GM12874 (cell line): ENCODE measurements around the gene ZNF26.

ENCODE experiments used
- TF ChIP-seq, protein P1 (sequence below): IDR thresholded peaks from 2 replicates; pipeline ENCODE4 v1.5.1; 2011; ENCODE audit warnings: low read depth, mild to moderate bottlenecking, control low read depth, low read length, moderate library complexity; ENCODE audit not compliant: insufficient read depth

Gene ZNF26

DNA sequence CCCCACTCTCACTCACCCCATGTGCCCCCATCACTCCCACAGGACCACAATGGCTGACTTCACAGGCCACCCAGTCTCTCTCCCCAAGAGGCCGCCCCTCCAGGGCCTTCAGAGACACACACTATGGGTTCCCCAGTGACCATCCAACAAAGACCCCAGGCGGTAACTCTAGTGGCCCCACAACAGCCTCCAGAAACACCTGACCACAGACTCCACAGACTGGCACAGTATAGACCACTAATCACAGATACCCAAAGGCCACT lies 33.1 kb upstream of the ZNF26 start:
- TF ChIP-seq, protein P1, sequence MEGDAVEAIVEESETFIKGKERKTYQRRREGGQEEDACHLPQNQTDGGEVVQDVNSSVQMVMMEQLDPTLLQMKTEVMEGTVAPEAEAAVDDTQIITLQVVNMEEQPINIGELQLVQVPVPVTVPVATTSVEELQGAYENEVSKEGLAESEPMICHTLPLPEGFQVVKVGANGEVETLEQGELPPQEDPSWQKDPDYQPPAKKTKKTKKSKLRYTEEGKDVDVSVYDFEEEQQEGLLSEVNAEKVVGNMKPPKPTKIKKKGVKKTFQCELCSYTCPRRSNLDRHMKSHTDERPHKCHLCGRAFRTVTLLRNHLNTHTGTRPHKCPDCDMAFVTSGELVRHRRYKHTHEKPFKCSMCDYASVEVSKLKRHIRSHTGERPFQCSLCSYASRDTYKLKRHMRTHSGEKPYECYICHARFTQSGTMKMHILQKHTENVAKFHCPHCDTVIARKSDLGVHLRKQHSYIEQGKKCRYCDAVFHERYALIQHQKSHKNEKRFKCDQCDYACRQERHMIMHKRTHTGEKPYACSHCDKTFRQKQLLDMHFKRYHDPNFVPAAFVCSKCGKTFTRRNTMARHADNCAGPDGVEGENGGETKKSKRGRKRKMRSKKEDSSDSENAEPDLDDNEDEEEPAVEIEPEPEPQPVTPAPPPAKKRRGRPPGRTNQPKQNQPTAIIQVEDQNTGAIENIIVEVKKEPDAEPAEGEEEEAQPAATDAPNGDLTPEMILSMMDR: no peak

DNA sequence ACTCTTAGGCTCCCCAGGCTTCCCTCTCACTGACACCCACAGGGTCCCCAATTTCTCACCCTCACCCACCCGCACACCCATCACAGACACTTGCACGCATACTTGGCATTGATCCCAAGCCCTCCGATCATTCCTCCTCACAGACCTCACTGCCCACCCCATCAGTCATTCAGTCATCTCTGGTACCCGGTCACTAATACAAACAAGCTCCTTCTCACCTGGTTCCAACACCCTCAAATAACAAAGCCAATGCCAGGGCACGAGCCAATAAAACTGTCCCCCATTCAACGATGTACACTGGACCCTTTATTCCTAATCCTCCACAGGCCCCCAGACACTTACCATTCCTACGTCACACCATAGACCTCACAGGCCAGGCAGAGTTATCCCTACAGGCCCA lies 32.4 kb upstream of the ZNF26 start:
- TF ChIP-seq, protein P1: no peak

DNA sequence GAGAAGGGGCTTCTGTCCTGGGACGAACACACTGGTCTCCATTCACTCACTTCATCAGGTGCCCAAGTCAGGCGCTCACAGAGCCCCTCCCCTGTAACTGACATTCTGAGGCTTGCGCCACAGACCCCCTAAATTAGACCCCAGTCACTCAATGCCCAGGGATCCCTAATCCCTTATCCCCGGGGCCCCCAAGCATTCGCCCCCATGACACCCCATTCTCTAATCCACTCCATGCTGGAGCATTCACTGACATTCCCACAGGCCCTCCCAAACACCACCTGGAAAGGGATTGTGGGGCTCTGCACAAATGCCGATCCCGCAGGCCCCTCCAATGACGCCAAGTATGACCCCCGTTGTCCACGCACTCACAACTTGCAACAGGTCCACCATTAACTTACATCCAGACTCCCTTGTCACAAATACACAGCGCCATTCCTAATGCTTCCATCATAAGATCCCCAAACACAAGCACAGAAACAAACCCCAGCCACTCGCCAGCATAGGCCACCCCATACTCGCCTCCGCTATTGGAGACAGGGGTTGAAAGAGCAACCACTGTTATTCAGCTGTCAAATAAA lies 31.6 kb upstream of the ZNF26 start:
- TF ChIP-seq, protein P1: no peak

DNA sequence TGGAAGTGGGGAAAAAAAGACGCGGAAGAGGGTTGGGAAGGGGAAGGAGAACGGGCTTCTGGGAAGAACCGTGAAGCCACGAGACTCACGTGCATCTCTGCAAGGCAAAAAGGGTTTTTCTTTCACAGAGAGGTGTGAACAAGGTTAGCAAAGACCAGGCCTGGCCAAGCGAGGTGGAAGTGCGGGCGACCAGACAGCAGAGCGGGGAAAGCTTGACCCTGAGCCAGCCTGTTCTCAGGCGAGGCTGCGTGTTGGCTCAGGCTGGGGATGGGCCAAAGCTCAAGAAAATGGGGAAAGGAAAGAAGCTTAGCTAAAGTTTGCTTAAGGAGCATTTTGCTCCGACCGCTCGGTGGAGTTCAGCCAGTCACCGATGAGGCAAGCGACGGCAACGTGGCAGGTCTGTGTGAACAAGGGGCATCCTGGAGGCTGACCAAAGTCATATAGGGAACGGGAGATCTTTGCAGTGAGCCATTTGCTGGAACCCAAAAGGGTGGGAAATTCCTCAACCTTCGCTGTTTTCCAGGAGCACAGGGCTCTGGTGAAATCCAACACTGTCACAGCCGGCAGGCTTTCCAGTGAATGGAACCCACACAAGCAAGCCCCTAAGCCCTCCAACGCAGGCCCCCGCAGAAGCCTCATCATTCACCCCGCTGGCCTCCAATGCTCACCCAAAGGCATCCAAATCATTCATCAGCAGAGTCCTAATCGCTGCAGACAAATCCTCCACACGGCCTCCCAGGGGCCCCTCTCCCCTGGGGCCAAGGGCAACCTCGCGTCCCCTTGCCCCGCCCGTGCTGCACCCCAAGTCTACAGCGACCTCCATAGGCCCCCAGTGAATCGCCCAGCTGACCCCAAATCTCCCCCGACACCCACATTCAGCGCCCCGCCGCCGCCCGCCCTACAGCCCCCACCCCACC lies 30.8 kb upstream of the ZNF26 start:
- TF ChIP-seq, protein P1: peak; percentile 15; the same call in 1 of the 2 replicates

DNA sequence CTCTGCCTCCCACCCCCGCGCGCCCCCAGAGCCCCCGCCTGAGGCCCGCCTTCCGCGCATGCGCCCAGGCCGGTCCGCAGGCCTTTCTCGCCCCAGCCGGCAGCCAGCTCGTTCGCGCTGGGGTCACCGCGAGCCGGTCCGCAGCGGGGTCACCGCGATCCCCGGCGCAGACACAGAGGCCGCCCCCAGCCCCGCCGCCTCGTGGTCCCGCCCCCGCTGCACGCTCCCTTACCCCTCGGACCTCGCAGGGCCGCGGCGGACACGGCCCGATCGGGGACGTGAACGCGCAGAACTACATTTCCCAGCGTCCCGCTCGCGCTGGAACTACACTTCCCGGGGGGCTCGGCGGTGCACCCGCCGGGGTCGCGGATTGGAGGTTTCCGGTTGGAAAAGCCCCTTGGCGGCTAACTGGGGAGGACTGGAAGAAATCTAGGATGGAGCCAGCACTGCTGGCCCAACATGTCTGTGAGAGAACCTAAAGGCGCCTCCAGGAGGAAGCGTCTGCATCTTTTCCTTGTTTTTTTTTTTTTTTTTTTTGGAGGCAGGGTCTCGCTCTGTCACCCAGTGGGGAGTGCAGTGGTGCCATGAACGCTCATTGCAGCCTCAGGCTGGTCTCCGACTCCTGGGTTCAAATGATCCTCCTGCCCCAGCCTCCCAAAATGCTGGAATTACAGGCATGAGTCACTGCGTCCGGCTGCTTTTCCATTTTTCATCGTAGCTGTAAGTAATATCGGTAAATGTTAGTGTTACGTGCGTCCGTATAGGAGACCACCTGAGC lies 30.0 kb upstream of the ZNF26 start, which contains the start of gene ZNF605:
TSS of gene ZNF605 (minus strand) at position 296 of the 778 bp plus-strand sequence. CDS start 10,671 bp downstream, outside the sequence.
- TF ChIP-seq, protein P1: no peak

DNA sequence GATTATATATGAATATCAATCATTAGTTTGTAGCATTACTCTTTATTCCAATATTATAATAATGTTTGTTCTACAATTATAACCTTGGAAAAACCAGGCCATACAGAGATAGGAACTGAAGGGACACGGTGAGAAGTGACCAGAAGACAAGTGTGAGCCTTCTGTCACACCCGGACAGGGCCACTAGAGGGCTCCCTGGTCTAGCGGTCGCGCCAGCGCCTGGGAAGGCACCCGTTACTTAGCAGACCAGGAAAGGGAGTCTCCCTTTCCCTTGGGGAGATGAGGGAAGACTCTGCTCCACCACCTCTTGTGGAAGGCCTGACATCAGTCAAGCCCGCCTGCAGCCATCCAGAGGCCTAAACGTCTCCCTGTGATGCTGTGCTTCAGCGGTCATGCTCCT lies 22.2 kb upstream of the ZNF26 start:
- TF ChIP-seq, protein P1: peak; percentile 17; the same call in 1 of the 2 replicates

DNA sequence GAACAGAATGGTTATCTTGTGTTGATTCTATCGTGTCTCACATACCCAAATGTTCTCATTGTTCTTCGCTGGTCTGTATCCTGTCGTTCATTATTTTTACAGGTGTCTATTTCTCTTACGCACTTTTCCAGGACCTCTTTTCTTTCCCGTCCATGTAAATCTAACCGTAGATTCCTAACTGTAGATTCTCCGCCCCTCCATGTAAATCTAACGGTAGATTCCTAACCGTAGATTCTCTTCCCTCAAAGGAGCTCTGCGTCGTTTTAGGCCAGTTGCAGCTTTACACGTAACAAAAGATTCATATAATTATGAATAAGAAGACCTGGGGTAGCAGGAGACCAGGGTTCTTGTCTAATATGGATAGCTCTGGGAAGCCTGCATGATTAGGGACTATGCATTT lies 20.4 kb upstream of the ZNF26 start:
- TF ChIP-seq, protein P1: no peak
